Endodermal cell (in vitro differentiated cells): ENCODE measurements around the gene LAMC2. TPM values are rescaled to one million over a fixed set of nuclear protein-coding genes. Genes with fewer than 3 reads are reported as not detected.

Experiments used
- DNase-seq: peaks from one replicate; pipeline ENCODE4 v3.0.0-alpha.2; 2017
- H3K27ac ChIP-seq: 2 replicates; pipeline ENCODE4 v1.5.1; 2013; ENCODE audit warnings: mild to moderate bottlenecking, low read depth, low read length, moderate library complexity
- H3K27me3 ChIP-seq: 2 replicates; pipeline ENCODE4 v1.6.1; 2013; ENCODE audit warnings: mild to moderate bottlenecking, low read length, moderate library complexity; ENCODE audit not compliant: insufficient read depth, control insufficient read depth, poor library complexity, severe bottlenecking
- H3K36me3 ChIP-seq: 2 replicates; pipeline ENCODE4 v1.7.0; 2013; ENCODE audit warnings: mild to moderate bottlenecking, low read length, moderate library complexity; ENCODE audit not compliant: control insufficient read depth, insufficient read depth
- H3K4me1 ChIP-seq: one replicate; pipeline ENCODE4 v1.7.0; 2013; ENCODE audit warnings: low read length; ENCODE audit not compliant: control insufficient read depth, insufficient read depth
- H3K4me3 ChIP-seq: 2 replicates; pipeline ENCODE4 v1.5.1; 2013; ENCODE audit warnings: mild to moderate bottlenecking, low read length, moderate library complexity
- H3K9ac ChIP-seq: 2 replicates; pipeline ENCODE4 v1.6.1; 2013; ENCODE audit warnings: mild to moderate bottlenecking, low read length, moderate library complexity; ENCODE audit not compliant: poor library complexity, severe bottlenecking; ENCODE audit errors: extremely low read depth
- H3K9me3 ChIP-seq: 2 replicates; pipeline ENCODE4 v1.6.1; 2013; ENCODE audit warnings: mild to moderate bottlenecking, low read length, moderate library complexity; ENCODE audit not compliant: control insufficient read depth
- H3K27ac Mint-ChIP-seq: 2 replicates; pipeline ENCODE4 v1.8.0; 2020; ENCODE audit warnings: mixed read lengths
- H3K27me3 Mint-ChIP-seq: 2 replicates; pipeline ENCODE4 v1.8.0; 2021; ENCODE audit warnings: mild to moderate bottlenecking, mixed read lengths; ENCODE audit not compliant: insufficient read depth
- H3K36me3 Mint-ChIP-seq: 2 replicates; pipeline ENCODE4 v1.8.0; 2020; ENCODE audit warnings: low read depth, mixed read lengths
- H3K4me1 Mint-ChIP-seq: 2 replicates; pipeline ENCODE4 v1.8.0; 2020; ENCODE audit warnings: mixed read lengths
- H3K4me3 Mint-ChIP-seq: 2 replicates; pipeline ENCODE4 v1.8.0; 2020; ENCODE audit warnings: mild to moderate bottlenecking, moderate library complexity, mixed read lengths
- H3K9me3 Mint-ChIP-seq: 2 replicates; pipeline ENCODE4 v1.8.0; 2020; ENCODE audit warnings: mild to moderate bottlenecking, mixed read lengths
- CTCF ChIP-seq: fragments of 200-600 bp; sonication (generic); conservative IDR thresholded peaks from 2 replicates; pipeline ENCODE4 v1.5.0; 2021; ENCODE audit warnings: antibody characterized with exemption, mild to moderate bottlenecking
- WGBS, 2 experiments: methylation state at CpG; one replicate each; pipeline versions ENCODE4 v1.1.5 to v1.1.7; 2013; ENCODE audit warnings: missing lambda C conversion rate in 2 of 2, mixed read lengths in 1 of 2; ENCODE audit not compliant: insufficient coverage in 1 of 2, insufficient read length in 1 of 2; 5-methylcytosine and 5-hydroxymethylcytosine counted together
- total RNA-seq, 2 donors: library from RNA; stranded (reverse); fragmentation: NEBNext Ultra II Directional in 1 of 2; extraction: Animal tissue kit (Norgen Biotek cat#: 25700) in 1 of 2; gene quantifications; 2 replicates in 1 of 2; 3 replicates in 1 of 2; pipeline ENCODE4 v1.2.1, GENCODE V29; 2021

LAMC2 gene
- total RNA-seq, 2 donors from 2014 or later = 2.8 to 4.8 TPM

- Mint-ChIP-seq H3K4me1 (peaks cover 9% of the 10 kb centered on the region), H3K4me3 (no peak overlapping the region), H3K9me3 (no peaks in the 10 kb centered on the region), H3K27ac (no peak overlapping the region), H3K27me3 (peaks cover 2% of the 10 kb centered on the region), H3K36me3 (no peaks in the 10 kb centered on the region)
- no peak overlapping the region for H3K9ac ChIP-seq
- no peak overlapping the region for H3K27ac ChIP-seq
- DNase-seq = no peak
- H3K36me3 ChIP-seq = no peaks in the 10 kb centered on the region
- H3K27me3 ChIP-seq = no peaks in the 10 kb centered on the region
- H3K4me3 ChIP-seq = no peak overlapping the region
- WGBS, 2 experiments = 92 to 99% methylated on average over 6 to 9 of the region's 9 CpGs
- TF ChIP-seq CTCF = no peak
- H3K9me3 ChIP-seq = no peaks in the 10 kb centered on the region
- no peaks in the 10 kb centered on the region for H3K4me1 ChIP-seq
Observed at GRCh38 chr1:183198463-183198862, 12.4 kb downstream of the LAMC2 start.

GRCh38 chr1:183199304-183199703 is 13.2 kb downstream of the LAMC2 start:
- Mint-ChIP-seq H3K4me1 (peaks cover 9% of the 10 kb centered on the region), H3K36me3 (no peaks in the 10 kb centered on the region), H3K27ac (no peak overlapping the region), H3K4me3 (no peak overlapping the region), H3K27me3 (peaks cover 5% of the 10 kb centered on the region), H3K9me3 (no peaks in the 10 kb centered on the region)
- Histone ChIP-seq H3K4me3 (no peak overlapping the region), H3K36me3 (no peaks in the 10 kb centered on the region), H3K9me3 (no peaks in the 10 kb centered on the region), H3K27me3 (no peaks in the 10 kb centered on the region), H3K27ac (no peak overlapping the region), H3K9ac (no peak overlapping the region), H3K4me1 (no peaks in the 10 kb centered on the region)
- DNase-seq = no peak
- WGBS, 2 experiments = 90% methylated on average over 3 of the region's 3 CpGs
- TF ChIP-seq CTCF = no peak

- Mint-ChIP-seq H3K36me3 (no peaks in the 10 kb centered on the region), H3K9me3 (no peaks in the 10 kb centered on the region), H3K4me3 (no peak overlapping the region), H3K27ac (no peak overlapping the region), H3K27me3 (peaks cover 5% of the 10 kb centered on the region), H3K4me1 (peaks cover 3% of the 10 kb centered on the region)
- TF ChIP-seq CTCF = no peak
- DNase-seq = no peak
- H3K27ac ChIP-seq = no peak overlapping the region
- H3K27me3 ChIP-seq = peaks cover 4% of the 10 kb centered on the region
- H3K36me3 ChIP-seq = no peaks in the 10 kb centered on the region
- H3K9me3 ChIP-seq = no peaks in the 10 kb centered on the region
- no peak overlapping the region for H3K4me3 ChIP-seq
- 83 to 97% methylated on average over 3 to 9 of the region's 9 CpGs for WGBS, 2 experiments
- H3K9ac ChIP-seq = no peak overlapping the region
- no peaks in the 10 kb centered on the region for H3K4me1 ChIP-seq
Observed at GRCh38 chr1:183200451-183200850, 14.4 kb downstream of the LAMC2 start.
